Cardiac muscle cell (in vitro differentiated cells and primary cell): ENCODE results near the gene ZBTB32. TPM values are rescaled to one million over a fixed set of nuclear protein-coding genes. Genes with fewer than 3 reads are reported as not detected.
A peak's percentile ranks its signal among the peaks of the same experiment; 100 is the strongest.

ENCODE experiments used
- DNase-seq, 2 donors: peaks; one replicate each; pipeline versions ENCODE4 v3.0.0 to v3.0.0-alpha.2; 2010 to 2017; ENCODE audit warnings: low read depth in 1 of 2, low spot score in 1 of 2
- H3K27ac ChIP-seq: fragments of 200-600 bp; sonication (generic); 2 replicates; pipeline ENCODE4 v1.5.1; 2016
- H3K27me3 ChIP-seq: fragments of 200-600 bp; sonication (generic); 2 replicates; pipeline ENCODE4 v1.6.0; 2016; ENCODE audit warnings: control low read depth
- H3K36me3 ChIP-seq: fragments of 200-600 bp; sonication (generic); 2 replicates; pipeline ENCODE4 v1.5.1; 2016; ENCODE audit warnings: control low read depth
- H3K4me1 ChIP-seq: fragments of 200-600 bp; sonication (generic); 2 replicates; pipeline ENCODE4 v1.8.1; 2017; ENCODE audit warnings: low read depth, mild to moderate bottlenecking, mixed run types
- H3K4me3 ChIP-seq: fragments of 200-600 bp; sonication (generic); 2 replicates; pipeline ENCODE4 v1.5.1; 2016; ENCODE audit warnings: mild to moderate bottlenecking
- H3K9me3 ChIP-seq: fragments of 200-600 bp; sonication (generic); 2 replicates; pipeline ENCODE4 v1.5.1; 2017; ENCODE audit warnings: low read depth, mild to moderate bottlenecking, control low read depth
- polyA plus RNA-seq: library from polyadenylated mRNA; unstranded; fragments of >200 nt; fragmentation: Nextera tagmentation; extraction: Ambion mirVana; gene quantifications from 2 replicates; pipeline ENCODE4 v1.2.1, GENCODE V29; 2016
- total RNA-seq: library from RNA; depleted of rRNA; stranded (reverse); fragments of >200 nt; gene quantifications from 2 replicates; pipeline ENCODE4 v1.2.3, GENCODE V29; 2016
- TF ChIP-seq, protein P1 (sequence below): IDR thresholded peaks from 2 replicates; pipeline ENCODE4 v1.5.1; 2012; ENCODE audit warnings: low read depth, mild to moderate bottlenecking, low read length

ZBTB32 gene
- total and polyA plus RNA-seq, 2 experiments from 2014 or later, result 0.53 TPM; not detected in 1

DNA sequence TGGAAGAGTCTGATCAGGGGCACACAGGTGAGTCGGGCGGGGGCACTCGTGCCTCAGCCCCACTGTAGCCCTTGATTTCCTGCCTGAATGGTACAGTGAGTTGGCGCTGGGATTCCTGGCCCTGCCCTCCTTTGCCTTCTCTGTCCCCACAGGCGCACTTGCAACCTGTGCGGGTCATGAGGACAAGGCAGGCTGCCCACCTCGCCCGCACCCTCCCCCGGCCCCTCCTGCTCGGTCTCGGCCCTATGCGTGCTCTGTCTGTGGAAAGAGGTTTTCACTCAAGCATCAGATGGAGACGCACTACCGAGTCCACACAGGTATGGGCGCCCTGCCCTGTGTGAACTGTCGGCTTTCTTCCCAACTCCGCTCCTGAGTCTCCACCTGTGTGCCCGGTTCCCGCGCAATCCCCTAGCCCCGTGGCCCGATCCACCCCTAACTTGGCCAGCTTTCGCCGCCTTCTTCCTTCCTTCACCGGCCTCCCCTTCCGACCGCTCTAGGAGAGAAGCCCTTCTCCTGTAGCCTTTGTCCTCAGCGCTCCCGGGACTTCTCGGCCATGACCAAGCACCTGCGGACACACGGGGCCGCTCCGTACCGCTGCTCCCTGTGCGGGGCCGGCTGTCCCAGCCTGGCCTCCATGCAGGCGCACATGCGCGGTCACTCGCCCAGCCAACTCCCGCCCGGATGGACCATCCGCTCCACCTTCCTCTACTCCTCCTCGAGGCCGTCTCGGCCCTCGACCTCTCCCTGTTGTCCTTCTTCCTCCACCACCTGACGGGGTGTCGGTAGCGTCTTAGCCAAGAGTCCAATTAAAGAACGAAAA lies 11.8 kb downstream of the ZBTB32 start:
- no peaks in the 10 kb centered on the region for H3K36me3 ChIP-seq
- H3K27ac ChIP-seq, result peak overlapping the region; percentile 87
- TF ChIP-seq, protein P1, sequence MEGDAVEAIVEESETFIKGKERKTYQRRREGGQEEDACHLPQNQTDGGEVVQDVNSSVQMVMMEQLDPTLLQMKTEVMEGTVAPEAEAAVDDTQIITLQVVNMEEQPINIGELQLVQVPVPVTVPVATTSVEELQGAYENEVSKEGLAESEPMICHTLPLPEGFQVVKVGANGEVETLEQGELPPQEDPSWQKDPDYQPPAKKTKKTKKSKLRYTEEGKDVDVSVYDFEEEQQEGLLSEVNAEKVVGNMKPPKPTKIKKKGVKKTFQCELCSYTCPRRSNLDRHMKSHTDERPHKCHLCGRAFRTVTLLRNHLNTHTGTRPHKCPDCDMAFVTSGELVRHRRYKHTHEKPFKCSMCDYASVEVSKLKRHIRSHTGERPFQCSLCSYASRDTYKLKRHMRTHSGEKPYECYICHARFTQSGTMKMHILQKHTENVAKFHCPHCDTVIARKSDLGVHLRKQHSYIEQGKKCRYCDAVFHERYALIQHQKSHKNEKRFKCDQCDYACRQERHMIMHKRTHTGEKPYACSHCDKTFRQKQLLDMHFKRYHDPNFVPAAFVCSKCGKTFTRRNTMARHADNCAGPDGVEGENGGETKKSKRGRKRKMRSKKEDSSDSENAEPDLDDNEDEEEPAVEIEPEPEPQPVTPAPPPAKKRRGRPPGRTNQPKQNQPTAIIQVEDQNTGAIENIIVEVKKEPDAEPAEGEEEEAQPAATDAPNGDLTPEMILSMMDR, result no peak
- peak overlapping the region; percentile 70 for H3K4me3 ChIP-seq
- no peaks in the 10 kb centered on the region for H3K9me3 ChIP-seq
- H3K27me3 ChIP-seq, result no peaks in the 10 kb centered on the region
- peak in 1 of 2 donors; percentile 72 for DNase-seq
- peaks cover 6% of the 10 kb centered on the region for H3K4me1 ChIP-seq

DNA sequence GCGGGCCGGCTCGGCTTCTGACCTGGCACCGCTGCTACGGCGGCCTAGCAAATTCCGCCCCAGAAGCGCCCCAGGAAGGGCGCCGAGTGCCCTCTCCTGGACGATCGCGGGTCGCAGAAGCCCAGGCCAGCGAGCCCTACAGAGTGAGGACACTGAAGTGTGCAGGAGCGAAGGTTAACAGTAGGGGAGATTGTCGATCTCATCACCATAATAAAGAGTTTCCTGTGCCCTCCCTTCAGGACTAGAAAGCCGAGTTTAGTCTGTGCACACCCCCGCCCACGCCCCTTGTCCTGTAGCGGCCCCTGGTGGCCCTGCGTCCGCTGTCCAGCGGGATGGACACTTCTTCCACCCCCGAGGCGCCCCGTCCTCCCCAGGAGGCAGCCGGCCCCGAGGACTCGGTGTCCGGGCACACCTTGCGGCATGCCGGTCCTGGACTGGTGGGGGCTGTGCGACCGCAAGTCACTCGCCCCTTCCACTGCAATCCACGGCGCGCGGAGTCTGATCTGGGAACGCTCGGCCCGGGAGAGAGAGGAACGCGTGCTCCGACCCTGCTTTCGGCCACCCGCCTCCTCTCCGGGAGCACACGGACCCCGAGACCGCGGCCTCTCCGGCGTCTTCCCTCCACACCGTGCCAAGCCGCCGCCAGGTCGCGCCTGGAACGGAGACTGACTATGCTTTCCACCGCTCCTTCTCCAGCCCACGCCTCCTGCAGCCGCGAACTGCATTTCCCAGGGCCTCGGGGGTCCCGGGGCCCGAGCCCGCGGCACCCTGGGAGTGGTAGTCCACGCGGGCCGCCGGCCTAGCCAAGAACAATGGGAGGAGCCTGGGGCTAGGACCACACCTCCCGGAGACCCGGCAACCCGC lies 12.7 kb downstream of the ZBTB32 start:
- H3K9me3 ChIP-seq, result no peaks in the 10 kb centered on the region
- peak overlapping the region; percentile 87 for H3K27ac ChIP-seq
- TF ChIP-seq, protein P1, result peak; percentile 87
- H3K36me3 ChIP-seq, result peaks cover 4% of the 10 kb centered on the region
- no peaks in the 10 kb centered on the region for H3K27me3 ChIP-seq
- DNase-seq, result peak; percentile 84 to 91
- H3K4me3 ChIP-seq, result peak overlapping the region; percentile 70
- peaks cover 6% of the 10 kb centered on the region for H3K4me1 ChIP-seq

DNA sequence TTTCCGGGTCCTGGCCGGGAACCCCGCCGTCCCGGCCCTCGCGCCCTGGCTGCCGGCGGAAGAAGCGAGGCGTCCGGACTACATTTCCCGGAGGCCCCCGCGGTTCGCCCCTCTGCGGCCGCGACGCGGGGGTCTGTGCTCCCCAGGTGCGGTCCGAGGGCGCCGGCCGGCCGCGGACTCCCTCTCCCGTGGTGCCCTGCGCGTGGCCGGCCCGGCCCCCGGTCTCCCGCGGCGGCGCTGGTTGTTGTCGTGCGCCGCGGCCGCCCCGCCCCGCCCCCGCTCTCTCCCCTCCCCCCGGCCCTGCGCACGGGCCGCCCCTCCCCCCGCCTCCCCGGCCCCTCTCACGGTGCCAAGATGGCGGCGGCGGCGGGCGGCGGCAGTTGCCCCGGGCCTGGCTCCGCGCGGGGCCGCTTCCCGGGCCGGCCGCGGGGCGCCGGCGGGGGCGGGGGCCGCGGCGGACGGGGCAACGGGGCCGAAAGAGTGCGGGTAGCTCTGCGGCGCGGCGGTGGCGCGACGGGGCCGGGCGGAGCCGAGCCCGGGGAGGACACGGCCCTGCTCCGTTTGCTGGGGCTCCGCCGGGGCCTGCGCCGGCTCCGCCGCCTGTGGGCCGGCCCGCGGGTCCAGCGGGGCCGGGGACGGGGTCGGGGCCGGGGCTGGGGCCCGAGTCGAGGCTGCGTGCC lies 13.4 kb downstream of the ZBTB32 start, which contains the start of gene KMT2B:
KMT2B (plus strand) TSS at position 339 of the 680 bp plus-strand sequence; CDS start at position 355, 16 bp downstream.
- Histone ChIP-seq H3K9me3 (no peaks in the 10 kb centered on the region), H3K27ac (peak within 1 kb of the TSS; percentile 96), H3K4me3 (peak within 1 kb of the TSS; percentile 87), H3K4me1 (peaks cover 6% of the 10 kb centered on the region), H3K27me3 (no peaks in the 10 kb centered on the region), H3K36me3 (peaks cover 12% of the 10 kb centered on the region)
- TF ChIP-seq, protein P1, result no peak
- peak; percentile 97 to 98 for DNase-seq

DNA sequence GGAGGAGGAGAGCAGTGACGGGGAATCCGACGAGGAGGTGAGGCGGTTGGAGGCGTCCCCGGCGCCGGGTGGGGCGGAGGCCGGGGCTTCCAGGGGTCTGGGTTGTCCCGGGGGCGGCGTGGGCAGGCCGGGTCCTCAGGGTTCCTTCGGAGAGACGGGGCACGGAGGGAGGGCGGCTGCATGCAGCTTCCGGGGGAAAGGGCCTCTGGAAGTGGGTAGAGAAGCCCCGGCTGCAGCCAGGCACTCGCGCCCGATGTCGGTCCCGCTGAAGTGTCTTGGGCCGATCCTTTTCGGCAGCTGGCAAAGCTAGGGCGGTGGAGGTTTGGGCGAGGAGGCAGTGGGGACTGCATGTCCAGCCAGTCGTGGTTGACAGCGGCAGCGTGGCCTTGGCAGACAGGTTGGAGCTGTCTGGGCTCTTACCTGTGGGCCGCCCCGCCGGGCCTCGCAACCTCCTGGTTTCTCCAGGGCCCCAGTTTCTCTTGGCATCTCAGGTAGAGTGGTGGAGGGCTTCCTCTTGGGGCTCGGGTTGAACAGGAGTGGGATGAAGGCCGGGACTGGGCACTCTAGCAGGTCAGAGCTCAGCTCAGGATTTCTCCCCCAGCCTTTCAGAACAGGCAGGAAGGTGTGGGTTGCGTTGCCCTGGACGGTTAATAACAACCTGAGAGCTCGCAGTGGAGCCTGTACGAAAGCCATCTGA lies 14.1 kb downstream of the ZBTB32 start:
- peak; percentile 24 to 41 for DNase-seq
- Histone ChIP-seq H3K9me3 (no peaks in the 10 kb centered on the region), H3K27me3 (no peaks in the 10 kb centered on the region), H3K36me3 (peaks cover 18% of the 10 kb centered on the region), H3K4me3 (peak overlapping the region; percentile 87), H3K4me1 (peaks cover 6% of the 10 kb centered on the region), H3K27ac (peak overlapping the region; percentile 96)
- TF ChIP-seq, protein P1, result no peak
